Testis (tissue), 3 donors: Measurements from ENCODE around the gene RIMS1. TPM values are rescaled to one million over a fixed set of nuclear protein-coding genes. Genes with fewer than 3 reads are reported as not detected.

ENCODE experiments used
- DNase-seq: peaks from one replicate; pipeline ENCODE4 v3.0.0-alpha.2; 2019
- H3K27ac ChIP-seq, 2 donors: fragments of 200-600 bp; sonication (generic); one replicate each; pipeline ENCODE4 v1.5.1; 2019
- H3K27me3 ChIP-seq: fragments of 200-600 bp; sonication (generic); one replicate; pipeline ENCODE4 v1.5.1; 2019
- H3K36me3 ChIP-seq: fragments of 200-600 bp; sonication (generic); one replicate; pipeline ENCODE4 v1.5.1; 2017; ENCODE audit warnings: low read depth; ENCODE audit errors: missing control alignments
- H3K4me1 ChIP-seq: fragments of 200-600 bp; sonication (generic); one replicate; pipeline ENCODE4 v1.5.1; 2019
- H3K4me3 ChIP-seq, 2 donors: fragments of 200-600 bp; sonication (generic); one replicate each; pipeline ENCODE4 v1.5.1; 2017 to 2019
- H3K9me3 ChIP-seq: fragments of 200-600 bp; sonication (generic); one replicate; pipeline ENCODE4 v1.5.1; 2017
- CTCF ChIP-seq, 3 experiments: fragments of 450-650 bp in 2 of 3; fragments of 200-600 bp in 1 of 3; sonication (generic) in 1 of 3; IDR thresholded peaks; one replicate each; pipeline ENCODE4 v1.5.1; 2016 to 2019; ENCODE audit warnings: antibody characterized with exemption in 3 of 3, mild to moderate bottlenecking in 2 of 3, moderate library complexity in 1 of 3
- POLR2A ChIP-seq: fragments of 450-650 bp; IDR thresholded peaks from one replicate; pipeline ENCODE4 v1.6.1; 2017; ENCODE audit warnings: antibody characterized with exemption, mild to moderate bottlenecking, moderate library complexity
- WGBS, 2 donors: methylation state at CpG; one replicate each; pipeline ENCODE4 v1.1.5; 2018; 5-methylcytosine and 5-hydroxymethylcytosine counted together
- intact Hi-C: fragments of 100-400 bp; cut with DNase I; formaldehyde crosslinking; loops from one replicate; pipeline ENCODE4 v1.15.1; 2023; ENCODE audit warnings: low total_unique reads
- polyA plus RNA-seq: library from polyadenylated mRNA; stranded (reverse); fragments of 350-450 nt; fragmentation: Illumina TruSeq; extraction: RNeasy Lipid Tissue Mini Kit (QIAGEN cat#74804); gene quantifications from one replicate; pipeline ENCODE4 v1.2.3, GENCODE V29; 2014; ENCODE audit warnings: low read depth, low replicate concordance; ENCODE audit not compliant: insufficient read depth
- total RNA-seq, 2 donors: library from RNA; depleted of rRNA; stranded (reverse); fragments of >200 nt; gene quantifications; one replicate each; pipeline ENCODE4 v1.2.3, GENCODE V29; 2016

The RIMS1 gene
- total and polyA plus RNA-seq, 3 donors from 2014 or later = 10.0 to 40.9 (median 40.6) TPM

- Histone ChIP-seq H3K27me3 (no peaks in the 10 kb centered on the region), H3K36me3 (no peaks in the 10 kb centered on the region), H3K27ac (no peak overlapping the region), H3K4me3 (no peak overlapping the region), H3K9me3 (no peaks in the 10 kb centered on the region), H3K4me1 (no peaks in the 10 kb centered on the region)
- intact Hi-C loops = no loop called here
- TF ChIP-seq POLR2A (no peak), CTCF (IDR thresholded peaks at IDR 0.05) (no peak)
- no peak for DNase-seq
- WGBS, 2 donors = 57 to 68% methylated on average over 4 of the region's 4 CpGs
Observed at GRCh38 chr6:72037006-72037405, 150.7 kb downstream of the RIMS1 start.

GRCh38 chr6:72040111-72040510 is 153.8 kb downstream of the RIMS1 start:
- DNase-seq = no peak
- Histone ChIP-seq H3K36me3 (no peaks in the 10 kb centered on the region), H3K9me3 (no peaks in the 10 kb centered on the region), H3K27ac (no peak overlapping the region), H3K4me3 (no peak overlapping the region), H3K4me1 (no peaks in the 10 kb centered on the region), H3K27me3 (no peaks in the 10 kb centered on the region)
- intact Hi-C loops = no loop called here
- no peak for TF ChIP-seq CTCF (IDR thresholded peaks at IDR 0.05)
- TF ChIP-seq POLR2A = no peak

GRCh38 chr6:72042088-72042487 is 155.7 kb downstream of the RIMS1 start:
- Histone ChIP-seq H3K4me1 (no peaks in the 10 kb centered on the region), H3K27me3 (no peaks in the 10 kb centered on the region), H3K9me3 (no peaks in the 10 kb centered on the region), H3K27ac (no peak overlapping the region), H3K36me3 (no peaks in the 10 kb centered on the region), H3K4me3 (no peak overlapping the region)
- TF ChIP-seq CTCF (IDR thresholded peaks at IDR 0.05) (no peak), POLR2A (no peak)
- WGBS, 2 donors = 79 to 81% methylated on average over 2 of the region's 2 CpGs
- intact Hi-C loops = no loop called here
- no peak for DNase-seq

- H3K9me3 ChIP-seq = no peaks in the 10 kb centered on the region
- 50 to 51% methylated on average over 2 of the region's 2 CpGs for WGBS, 2 donors
- H3K27ac ChIP-seq = no peak overlapping the region
- H3K4me3 ChIP-seq = no peak overlapping the region
- TF ChIP-seq CTCF (IDR thresholded peaks at IDR 0.05) (no peak), POLR2A (no peak)
- H3K27me3 ChIP-seq = no peaks in the 10 kb centered on the region
- no peaks in the 10 kb centered on the region for H3K36me3 ChIP-seq
- H3K4me1 ChIP-seq = no peaks in the 10 kb centered on the region
- intact Hi-C loops = no loop called here
- DNase-seq = no peak
Observed at GRCh38 chr6:72048080-72048479, 161.7 kb downstream of the RIMS1 start.

- intact Hi-C loops = no loop called here
- DNase-seq = no peak
- no peaks in the 10 kb centered on the region for H3K4me1 ChIP-seq
- WGBS, 2 donors = 73 to 86% methylated on average over 3 of the region's 3 CpGs
- no peak overlapping the region for H3K4me3 ChIP-seq
- no peaks in the 10 kb centered on the region for H3K36me3 ChIP-seq
- no peak overlapping the region for H3K27ac ChIP-seq
- no peaks in the 10 kb centered on the region for H3K9me3 ChIP-seq
- no peaks in the 10 kb centered on the region for H3K27me3 ChIP-seq
- TF ChIP-seq POLR2A = no peak
- TF ChIP-seq CTCF (IDR thresholded peaks at IDR 0.05) = no peak
Observed at GRCh38 chr6:72049376-72049775, 163.0 kb downstream of the RIMS1 start.
